ENCODE data around the gene PRR5L.
"Not testable (repeated sequence)": the region's sequence is repeated elsewhere in the genome, so short reads cannot be mapped to it uniquely, and the experiment has no call there.

The PRR5L gene

DNA sequence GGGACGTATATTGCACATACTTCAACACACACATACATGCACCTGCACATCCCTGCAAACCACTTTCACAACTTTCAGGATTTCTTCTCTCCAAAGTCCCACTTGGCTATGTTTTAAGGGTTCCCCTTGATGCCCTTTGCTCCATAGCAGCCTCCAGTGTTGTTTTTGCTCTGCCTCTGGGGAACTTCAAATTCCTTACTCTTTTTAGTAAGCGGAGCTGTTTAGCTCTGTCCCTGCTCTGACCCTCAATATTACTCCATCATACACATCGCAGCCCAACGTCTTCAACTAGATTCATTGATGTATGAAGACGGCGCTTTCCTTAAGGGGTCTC is 18.3 kb downstream of the PRR5L start:
- TF ChIP-seq, protein P1, sequence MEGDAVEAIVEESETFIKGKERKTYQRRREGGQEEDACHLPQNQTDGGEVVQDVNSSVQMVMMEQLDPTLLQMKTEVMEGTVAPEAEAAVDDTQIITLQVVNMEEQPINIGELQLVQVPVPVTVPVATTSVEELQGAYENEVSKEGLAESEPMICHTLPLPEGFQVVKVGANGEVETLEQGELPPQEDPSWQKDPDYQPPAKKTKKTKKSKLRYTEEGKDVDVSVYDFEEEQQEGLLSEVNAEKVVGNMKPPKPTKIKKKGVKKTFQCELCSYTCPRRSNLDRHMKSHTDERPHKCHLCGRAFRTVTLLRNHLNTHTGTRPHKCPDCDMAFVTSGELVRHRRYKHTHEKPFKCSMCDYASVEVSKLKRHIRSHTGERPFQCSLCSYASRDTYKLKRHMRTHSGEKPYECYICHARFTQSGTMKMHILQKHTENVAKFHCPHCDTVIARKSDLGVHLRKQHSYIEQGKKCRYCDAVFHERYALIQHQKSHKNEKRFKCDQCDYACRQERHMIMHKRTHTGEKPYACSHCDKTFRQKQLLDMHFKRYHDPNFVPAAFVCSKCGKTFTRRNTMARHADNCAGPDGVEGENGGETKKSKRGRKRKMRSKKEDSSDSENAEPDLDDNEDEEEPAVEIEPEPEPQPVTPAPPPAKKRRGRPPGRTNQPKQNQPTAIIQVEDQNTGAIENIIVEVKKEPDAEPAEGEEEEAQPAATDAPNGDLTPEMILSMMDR (IDR thresholded peaks at IDR 0.05; ENCODE audit: low read depth, low read length, missing control alignments) = no peak
- in situ Hi-C loops (cut with HindIII; ENCODE audit: low sequenced_read_pairs) = no loop called here

DNA sequence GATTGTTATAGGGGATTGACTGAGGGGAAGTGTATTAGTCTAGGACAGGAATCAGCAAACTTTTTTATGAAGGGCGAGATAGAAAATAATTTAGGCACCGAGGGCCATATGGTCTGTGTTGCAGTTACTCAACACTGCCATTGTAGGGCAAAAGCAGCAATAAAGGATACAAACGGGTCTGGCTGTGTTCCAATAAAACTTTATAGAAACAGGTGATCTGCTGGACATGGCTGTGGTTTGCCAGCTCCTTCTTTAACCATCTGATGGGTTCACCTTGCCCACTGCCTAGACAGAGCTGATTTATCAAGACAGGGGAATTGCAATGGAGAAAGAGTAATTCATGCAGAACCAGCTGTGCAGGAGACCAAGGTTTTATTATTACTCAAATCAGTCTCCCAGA is 20.0 kb downstream of the PRR5L start:
- H3K4me3 ChIP-seq (ENCODE audit: low read depth, low read length) = no peak overlapping the region
- in situ Hi-C loops (cut with HindIII; ENCODE audit: low sequenced_read_pairs) = no loop called here
- no peak for DNase-seq (ENCODE audit: low read depth)
- TF ChIP-seq, protein P1 (IDR thresholded peaks at IDR 0.05; ENCODE audit: low read depth, low read length, missing control alignments) = no peak

More for the DNA sequence above, 18.3 kb downstream of the PRR5L start:
- no peak overlapping the region for H3K4me3 ChIP-seq (ENCODE audit: low read depth, low read length)
- DNase-seq (ENCODE audit: low read depth) = no peak

DNA sequence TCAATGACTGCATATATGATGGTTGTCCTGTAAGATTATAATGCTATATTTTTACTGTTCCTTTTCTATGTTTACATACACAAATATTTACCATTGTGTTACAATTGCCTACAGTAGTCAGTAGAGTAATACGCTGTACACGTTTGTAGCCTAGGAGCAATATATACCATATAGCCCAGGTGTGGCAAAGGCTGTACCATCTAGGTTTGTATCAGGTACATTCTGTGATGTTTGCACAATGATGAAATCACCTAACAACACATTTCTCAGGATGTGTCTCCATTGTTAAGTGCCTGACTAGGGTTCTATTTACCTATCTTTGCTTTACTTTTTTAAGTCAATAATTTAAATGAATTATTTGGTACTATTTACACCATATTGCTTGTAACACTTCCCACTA is 21.9 kb downstream of the PRR5L start:
- no peak for DNase-seq (ENCODE audit: low read depth)
- TF ChIP-seq, protein P1 (IDR thresholded peaks at IDR 0.05; ENCODE audit: low read depth, low read length, missing control alignments) = no peak
- no peak overlapping the region for H3K4me3 ChIP-seq (ENCODE audit: low read depth, low read length)
- in situ Hi-C loops (cut with HindIII; ENCODE audit: low sequenced_read_pairs) = no loop called here

DNA sequence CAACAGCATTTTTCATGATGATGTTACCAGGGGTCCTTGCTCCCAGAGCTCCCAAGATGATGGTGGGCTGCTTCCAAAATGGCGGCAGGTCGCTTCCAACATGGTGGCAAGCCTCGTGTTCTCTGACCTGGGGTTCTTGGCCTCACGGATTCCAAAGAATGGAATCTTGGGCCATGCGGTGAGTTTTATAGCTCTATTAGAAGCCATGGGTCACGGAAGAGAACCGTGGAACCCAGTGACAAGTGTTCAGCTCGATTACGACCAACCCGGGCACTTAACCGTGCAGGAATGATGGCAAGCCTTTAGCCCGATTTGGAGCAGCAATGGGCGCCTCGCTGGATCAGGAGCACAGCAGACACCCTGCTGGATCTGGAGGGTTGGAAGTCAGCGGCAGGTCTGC is 28.9 kb downstream of the PRR5L start:
- DNase-seq (ENCODE audit: low read depth); H3K4me3 ChIP-seq (ENCODE audit: low read depth, low read length); in situ Hi-C loops (cut with HindIII; ENCODE audit: low sequenced_read_pairs): not testable (repeated sequence)

DNA sequence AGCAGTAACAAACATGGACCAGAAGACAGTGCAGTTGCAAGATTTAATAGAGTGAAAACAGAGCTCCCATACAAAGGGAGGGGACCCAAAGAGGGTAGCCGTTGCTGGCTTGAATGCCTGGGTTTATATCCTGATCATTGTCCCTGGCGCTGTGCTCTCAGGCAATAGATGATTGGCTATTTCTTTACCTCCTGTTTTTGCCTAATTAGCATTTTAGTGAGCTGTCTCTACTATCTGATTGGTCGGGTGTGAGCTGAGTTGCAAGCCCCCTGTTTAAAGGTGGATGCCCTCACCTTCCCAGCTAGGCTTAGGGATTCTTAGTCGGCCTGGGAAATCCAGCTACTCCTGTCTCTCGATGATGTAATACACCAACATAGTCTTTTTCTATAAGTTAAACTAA is 29.3 kb downstream of the PRR5L start:
- H3K4me3 ChIP-seq (ENCODE audit: low read depth, low read length); in situ Hi-C loops (cut with HindIII; ENCODE audit: low sequenced_read_pairs); DNase-seq (ENCODE audit: low read depth): not testable (repeated sequence)

DNA sequence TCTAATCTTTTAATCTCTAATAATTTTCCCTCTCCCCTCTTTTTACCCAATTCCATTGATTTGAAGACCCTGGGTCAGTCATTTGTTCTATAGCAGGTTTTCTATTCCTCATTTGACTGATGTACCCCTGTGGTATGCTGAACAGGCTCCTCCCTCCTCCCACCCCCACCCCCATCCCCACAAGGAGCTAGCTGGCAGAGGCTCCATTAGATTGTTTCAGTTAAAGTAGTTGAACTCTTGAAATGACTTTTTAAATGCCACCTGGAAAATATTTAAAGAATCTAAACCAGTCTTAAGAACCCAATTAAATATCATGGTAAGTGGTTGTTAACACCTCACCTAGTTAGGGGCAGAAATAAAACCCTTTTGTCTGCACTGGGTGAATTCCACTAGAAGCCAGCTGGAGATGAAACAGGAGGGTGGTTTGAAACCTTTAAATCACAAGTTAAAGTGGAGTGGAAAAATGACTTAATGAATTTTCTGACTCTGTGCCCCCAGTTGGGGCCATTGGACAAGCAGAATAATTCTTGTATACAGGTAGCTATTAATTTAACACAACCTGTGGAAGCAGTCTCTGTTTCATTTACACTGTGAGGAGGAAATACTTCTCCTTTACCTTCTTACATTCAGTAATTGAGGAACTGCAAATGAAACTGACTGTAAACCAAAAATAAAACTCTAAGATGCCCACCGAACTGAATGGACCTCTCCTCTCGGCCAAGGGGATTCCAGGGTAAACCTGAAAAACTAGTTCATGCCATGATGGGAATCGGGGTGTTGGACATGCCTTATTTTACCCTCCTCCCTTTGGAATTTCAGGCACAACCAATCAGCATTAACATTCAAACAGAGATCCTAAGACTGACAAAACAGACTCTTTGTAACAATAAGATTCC is 30.7 kb downstream of the PRR5L start:
- TF ChIP-seq, protein P1 (IDR thresholded peaks at IDR 0.05; ENCODE audit: low read depth, low read length, missing control alignments) = no peak
- in situ Hi-C loops (cut with HindIII; ENCODE audit: low sequenced_read_pairs) = no loop called here

DNA sequence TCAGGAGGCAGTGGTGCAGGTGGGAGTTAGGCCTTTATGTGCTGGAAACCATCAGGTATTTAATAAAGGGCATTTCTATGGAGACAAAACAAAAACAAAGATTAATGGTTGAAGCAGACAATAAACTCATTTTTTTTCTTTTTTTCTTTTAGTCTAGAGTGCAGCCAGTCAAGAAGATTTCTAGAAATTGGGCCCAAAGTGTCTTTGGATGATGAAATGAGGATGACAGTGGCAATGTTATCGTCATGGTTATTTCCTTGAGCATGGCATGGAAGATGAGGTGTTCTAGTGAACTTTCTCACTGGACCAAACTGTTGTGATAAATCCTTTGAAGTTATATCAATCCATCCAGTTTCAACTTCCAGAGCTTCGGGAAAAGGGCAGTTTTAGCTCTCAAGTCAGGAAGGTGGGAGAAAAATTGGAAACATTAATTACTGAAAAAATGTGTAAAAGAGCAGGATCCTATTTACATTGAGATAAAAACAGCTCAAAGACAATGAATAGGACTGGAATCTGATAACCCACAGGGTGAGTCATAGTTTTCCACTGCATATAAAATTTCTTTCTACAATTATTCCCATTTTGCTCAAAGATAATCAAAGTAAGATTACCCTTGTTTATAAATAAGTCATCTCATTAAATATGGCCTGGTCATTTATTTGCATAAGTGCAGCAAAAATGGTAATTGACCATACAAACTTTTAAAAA is 33.0 kb downstream of the PRR5L start:
- in situ Hi-C loops (cut with HindIII; ENCODE audit: low sequenced_read_pairs) = no loop called here
- H3K4me3 ChIP-seq (ENCODE audit: low read depth, low read length) = no peak overlapping the region
- no peak for DNase-seq (ENCODE audit: low read depth)
- TF ChIP-seq, protein P1 (IDR thresholded peaks at IDR 0.05; ENCODE audit: low read depth, low read length, missing control alignments) = no peak

More for the DNA sequence above, 30.7 kb downstream of the PRR5L start:
- DNase-seq (ENCODE audit: low read depth) = no peak
- H3K4me3 ChIP-seq (ENCODE audit: low read depth, low read length) = no peak overlapping the region
